Fibroblast of skin of scalp (primary cell): ENCODE data around the gene DSPP.

Source experiments
- DNase-seq: peaks from one replicate; pipeline ENCODE4 v3.0.0-alpha.2; 2013

Gene DSPP

GRCh38 chr4:87631668-87632067 lies 23.3 kb downstream of the DSPP start:
- no peak for DNase-seq

DNA sequence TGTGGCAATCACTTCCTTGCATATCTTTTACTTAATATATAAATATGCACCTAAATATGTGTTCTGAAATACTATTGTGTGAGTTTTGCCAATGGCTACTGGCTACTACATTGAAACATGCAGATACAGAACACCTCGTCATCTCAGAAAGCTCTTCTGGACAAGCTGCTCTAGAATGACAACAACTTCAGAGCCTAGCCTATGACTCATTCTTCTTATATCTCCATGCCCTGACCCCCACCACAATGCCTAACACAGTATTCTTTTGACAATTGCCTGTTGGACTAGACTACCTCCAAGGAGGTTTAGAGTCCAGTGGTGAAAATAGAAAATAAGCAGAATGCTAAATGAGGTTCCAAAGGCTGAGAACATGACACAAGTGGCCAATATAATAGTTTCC lies 24.1 kb downstream of the DSPP start:
- no peak for DNase-seq

DNA sequence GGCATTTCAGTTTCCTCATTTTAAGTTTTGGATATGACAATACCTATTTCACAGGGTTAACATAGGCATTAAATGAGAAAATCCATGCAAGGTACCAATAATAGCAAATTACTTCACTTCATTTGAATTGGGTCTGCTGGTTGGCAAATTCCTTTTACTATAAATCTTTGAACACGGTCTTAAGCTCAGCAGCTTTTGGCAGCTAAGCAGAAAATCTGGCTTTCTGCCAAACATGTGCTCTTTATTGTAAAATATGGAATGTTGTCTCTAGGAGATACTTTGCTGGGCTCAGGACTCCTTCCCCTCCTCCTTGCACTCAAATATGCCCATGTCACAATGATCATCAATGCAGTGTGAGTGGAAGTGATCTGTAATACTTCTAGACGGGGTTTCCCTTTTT lies 24.9 kb downstream of the DSPP start:
- peak; percentile 59 for DNase-seq

DNA sequence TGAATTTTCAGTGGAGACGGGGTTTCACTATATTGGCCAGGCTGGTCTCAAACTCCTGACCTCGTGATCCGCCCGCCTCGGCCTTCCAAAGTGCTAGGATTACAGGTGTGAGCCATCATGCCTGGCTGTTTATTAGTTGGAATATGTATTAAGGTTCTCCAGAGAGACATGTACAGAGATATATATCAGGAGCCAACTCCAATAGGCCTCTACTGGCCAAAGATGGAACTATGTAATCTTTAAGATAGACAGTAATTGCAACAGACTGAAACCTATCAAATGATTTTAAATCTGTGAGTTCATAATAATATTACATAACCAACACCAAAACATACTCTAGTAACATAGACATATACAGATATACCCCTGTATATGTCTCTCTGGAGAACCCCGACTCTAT lies 36.0 kb downstream of the DSPP start:
- DNase-seq: no peak

- no peak for DNase-seq
Observed at GRCh38 chr4:87649980-87650379, 41.7 kb downstream of the DSPP start, which contains the start of gene DMP1. DMP1 (plus strand) TSS chr4:87650280; CDS start chr4:87656493, 6,213 bp downstream.

DNA sequence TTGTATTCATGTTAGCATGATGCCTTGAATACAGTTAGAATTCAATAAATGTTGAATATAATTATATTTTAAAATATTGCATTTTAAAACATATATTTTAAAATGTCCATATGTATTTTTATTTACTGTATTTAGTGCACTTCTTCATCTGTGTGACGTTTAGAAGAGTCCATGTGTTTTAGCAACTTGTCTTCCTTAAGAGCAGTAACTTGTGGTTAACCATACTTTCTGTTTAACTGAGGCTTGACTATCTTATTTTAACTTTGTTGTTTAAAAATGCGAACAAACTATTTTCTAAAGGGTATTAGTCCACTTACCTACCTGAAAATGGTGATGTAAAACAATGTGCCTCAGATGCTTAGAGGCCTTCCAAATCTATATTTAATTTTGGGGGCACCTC lies 42.6 kb downstream of the DSPP start:
- DNase-seq: no peak

DNA sequence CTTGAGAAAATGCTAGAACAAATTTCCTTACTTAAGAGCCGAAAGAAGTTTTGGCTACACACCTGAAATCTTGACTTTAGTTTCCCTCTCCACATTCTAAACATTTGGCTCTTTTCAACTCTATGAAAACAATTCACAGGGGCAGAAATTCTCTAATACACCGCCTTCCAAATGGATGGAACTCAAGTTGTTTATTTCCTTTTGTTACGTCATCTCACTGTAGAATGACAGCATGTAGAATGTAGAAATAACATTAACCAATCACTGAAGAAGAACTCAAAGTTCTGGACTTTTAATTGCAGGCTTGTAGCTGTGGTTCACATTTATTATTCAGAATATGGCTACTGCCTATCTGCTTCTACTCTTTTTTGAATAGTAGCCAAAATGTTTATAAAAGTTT lies 43.6 kb downstream of the DSPP start:
- no peak for DNase-seq

DNA sequence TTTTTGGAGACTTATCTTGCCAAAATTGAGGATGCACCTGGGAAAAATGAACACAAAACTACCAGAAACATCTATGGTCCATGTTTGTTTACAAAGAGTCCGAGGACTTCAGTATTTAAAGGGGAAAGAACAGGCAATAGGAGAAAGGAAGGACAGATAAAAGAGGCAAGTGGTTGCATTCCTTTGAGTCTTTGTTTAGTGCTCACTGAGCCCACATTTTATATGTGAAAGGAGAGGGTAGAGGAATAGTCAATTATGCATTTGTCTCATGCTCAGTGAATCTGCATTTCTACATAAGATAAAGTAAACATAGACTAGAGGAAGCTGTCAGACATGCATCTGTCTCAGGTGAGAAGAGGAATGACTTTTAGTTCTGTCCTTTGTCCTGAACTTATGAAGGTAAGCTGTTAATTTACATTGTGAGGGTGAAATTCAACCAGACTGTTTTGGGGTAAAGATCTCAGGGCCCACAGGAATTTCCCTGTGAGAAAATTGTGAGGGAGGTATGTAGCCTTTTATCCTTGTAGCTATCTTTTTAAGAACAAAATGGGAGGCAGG lies 46.2 kb downstream of the DSPP start:
- DNase-seq: no peak

GRCh38 chr4:87657525-87657924 lies 49.2 kb downstream of the DSPP start:
- peak; percentile 25 for DNase-seq

DNA sequence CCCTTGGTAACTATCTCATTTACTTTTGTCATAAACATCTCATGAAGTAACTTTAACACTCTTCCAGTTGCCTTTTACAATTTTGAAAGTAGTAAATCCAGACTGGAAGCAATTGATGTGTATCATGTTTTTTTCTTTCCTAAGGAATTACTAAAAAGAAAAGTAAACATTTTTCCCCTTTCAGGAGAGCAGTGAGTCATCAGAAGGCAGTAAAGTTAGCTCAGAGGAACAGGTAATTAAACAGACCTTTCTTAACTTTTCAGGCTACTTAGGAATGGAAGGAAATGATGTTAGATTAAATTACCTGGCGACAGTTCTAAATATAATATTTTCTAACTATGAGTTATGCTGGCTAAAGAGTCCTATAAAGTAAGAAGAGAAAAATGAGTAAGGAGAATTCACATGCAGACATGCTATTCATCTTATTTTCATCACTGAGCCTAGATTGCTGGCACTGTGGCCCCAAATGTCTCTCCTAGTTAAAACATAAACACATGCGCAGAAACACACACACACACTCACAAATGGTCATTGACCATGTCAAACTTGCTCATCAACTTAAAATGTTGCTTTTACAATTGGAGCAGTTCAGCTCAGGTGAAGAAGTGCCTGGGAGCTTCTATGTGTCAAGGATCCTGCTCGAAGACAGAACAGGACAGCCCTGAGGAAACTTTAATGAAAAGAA lies 51.1 kb downstream of the DSPP start:
- no peak for DNase-seq

GRCh38 chr4:87662871-87663270 lies 54.5 kb downstream of the DSPP start:
- no peak for DNase-seq
